Right lung (tissue), 5 donors: ENCODE measurements around the gene PTPN5. TPM values are rescaled to one million over a fixed set of nuclear protein-coding genes. Genes with fewer than 3 reads are reported as not detected.

Source experiments
- DNase-seq, 2 donors: peaks; one replicate each; pipeline ENCODE4 v3.0.0-alpha.2; 2013
- polyA plus RNA-seq, 5 donors: library from polyadenylated mRNA; unstranded; fragments of 120-200 nt; gene quantifications; one replicate each; pipeline versions ENCODE4 v1.2.1 to v1.2.3, GENCODE V29; 2013; ENCODE audit warnings: inconsistent platforms in 1 of 5, low replicate concordance in 1 of 5; ENCODE audit not compliant: insufficient read length in 5 of 5, insufficient read depth in 1 of 5

The PTPN5 gene
- polyA plus RNA-seq, 5 donors, result 0.79 to 1.3 (median 1.0) TPM

- DNase-seq, result no peak
Observed at GRCh38 chr11:18741783-18742182, 49.8 kb downstream of the PTPN5 start.

- no peak for DNase-seq
Observed at GRCh38 chr11:18739685-18740084, 51.9 kb downstream of the PTPN5 start.

DNA sequence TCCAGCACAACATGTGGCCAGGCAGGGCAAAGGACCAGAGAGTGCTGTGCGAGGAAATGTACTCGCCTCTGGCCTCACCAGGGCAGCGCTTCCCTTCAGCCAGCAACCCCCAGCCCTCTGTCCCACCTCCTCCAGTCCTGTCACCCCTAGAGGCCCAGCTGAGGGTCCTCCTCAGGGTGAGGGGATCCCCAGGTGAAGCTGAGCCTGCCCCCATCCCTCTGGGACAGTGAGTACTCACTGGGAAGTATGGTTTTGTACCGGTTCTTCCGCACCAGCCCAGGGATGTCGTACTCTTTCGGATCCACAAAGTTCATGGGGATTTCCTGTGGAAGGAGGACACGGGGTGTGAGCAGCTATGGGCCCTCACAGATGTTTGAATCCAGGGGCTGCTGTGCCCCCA, 54.0 kb downstream of the PTPN5 start:
- no peak for DNase-seq

DNA sequence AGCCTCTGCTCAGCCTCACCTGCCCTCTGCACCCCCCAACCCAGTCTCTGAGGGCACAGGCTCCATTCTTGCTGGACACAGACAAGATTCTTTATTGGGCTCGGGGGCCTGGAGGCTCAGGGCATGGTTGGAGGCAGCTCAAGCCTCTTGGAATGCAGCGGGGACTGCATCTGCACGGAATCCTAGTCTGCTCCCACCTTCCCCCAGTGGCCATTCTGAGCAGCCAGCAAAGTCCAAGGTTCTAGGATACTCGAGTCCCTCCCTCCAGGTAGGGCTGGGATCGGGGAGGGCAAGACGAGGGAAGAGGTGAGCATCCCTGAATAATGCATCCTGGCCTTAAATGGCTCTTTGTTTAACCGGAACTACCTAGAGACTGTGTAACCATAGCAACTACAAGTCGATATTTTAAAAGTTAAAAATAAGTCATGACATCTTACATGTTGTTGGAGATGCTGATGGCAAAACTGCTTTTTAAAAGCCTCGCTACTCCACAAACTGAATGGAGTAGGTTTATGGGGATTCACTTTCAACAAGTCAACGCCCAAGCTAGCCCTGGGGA, 54.9 kb downstream of the PTPN5 start:
- no peak for DNase-seq

DNA sequence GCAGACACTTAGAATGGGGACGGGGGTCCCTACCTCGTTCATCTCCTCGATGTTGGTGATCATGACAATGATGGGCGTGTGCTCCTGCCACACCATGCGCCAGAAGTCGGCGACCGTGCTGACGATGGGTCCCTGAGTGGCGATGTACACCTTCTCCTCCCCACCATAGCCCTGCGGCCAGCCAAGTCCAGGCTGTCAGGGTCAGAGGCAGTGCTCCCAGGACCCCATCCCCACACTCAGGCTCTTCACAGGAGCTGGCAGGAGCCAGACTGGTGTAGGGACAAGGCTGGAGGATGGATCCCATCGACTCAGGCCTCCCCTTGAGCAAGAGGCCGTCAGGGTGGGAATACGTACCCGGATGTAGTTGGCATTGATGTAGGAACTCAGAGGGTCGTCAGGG, 58.4 kb downstream of the PTPN5 start:
- no peak for DNase-seq

DNA sequence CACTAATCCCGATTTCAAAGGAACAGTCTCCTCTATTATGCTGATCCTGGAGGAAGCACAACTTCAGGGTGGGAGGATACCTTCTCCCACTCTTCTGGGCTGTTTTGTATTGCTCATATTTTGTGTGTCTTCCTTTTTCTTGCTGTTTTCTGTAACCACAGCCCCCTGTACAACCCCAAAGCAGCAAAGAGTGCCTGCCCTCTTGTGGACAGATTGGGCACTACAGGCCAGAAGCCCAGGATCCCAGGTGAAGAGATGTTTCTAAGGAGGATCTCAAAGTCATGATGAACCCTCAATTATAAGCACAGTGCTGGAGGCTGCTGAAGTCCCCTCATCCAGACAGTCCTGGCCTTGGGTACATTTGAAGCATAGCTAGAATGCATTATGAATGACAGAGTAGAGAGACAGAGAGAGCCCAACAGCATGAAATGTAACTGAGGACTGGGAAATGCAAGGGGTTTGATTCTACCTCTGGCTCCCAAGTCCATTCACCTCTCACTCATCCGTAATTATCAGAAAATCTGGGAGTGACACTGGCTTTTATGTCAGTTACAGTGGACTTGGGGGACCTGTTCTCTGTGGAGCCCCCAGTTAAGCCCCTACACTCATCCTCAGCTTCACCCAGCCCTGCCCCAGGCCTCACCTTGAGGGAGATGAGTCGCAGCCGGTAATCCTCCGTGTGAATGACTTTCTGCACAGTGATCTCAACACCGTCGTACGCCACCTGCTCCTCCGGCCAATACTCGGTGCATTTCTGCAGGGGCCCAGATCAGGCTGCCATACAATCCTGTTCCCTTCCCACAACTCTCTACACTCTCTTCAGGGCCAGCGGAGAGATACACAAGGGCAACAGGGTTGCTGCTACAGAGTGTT, 59.4 kb downstream of the PTPN5 start:
- peak in 1 of 2 donors; percentile 45 for DNase-seq

DNA sequence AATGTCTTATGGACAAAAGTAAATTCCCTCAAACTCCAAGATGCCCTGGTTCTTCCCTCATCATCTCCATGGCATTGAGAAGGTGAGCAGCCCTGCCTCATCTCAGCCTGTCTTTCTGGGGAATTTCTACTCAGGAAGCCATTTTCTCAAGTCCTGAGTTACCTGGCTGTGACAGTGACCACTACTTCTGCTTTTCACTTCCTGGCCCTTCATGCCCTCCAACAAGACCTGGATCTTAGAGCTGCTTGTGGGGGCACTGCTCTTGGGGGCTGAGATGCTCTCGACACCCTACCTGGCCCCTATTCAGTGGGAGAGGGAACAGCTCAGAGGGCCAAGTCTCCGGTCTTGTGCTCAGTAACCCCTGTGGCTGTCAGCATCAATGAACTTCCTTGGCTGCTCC, 60.2 kb downstream of the PTPN5 start:
- no peak for DNase-seq

- no peak for DNase-seq
Observed at GRCh38 chr11:18730020-18730419, 61.6 kb downstream of the PTPN5 start.

- DNase-seq, result no peak
Observed at GRCh38 chr11:18729426-18729825, 62.2 kb downstream of the PTPN5 start.

DNA sequence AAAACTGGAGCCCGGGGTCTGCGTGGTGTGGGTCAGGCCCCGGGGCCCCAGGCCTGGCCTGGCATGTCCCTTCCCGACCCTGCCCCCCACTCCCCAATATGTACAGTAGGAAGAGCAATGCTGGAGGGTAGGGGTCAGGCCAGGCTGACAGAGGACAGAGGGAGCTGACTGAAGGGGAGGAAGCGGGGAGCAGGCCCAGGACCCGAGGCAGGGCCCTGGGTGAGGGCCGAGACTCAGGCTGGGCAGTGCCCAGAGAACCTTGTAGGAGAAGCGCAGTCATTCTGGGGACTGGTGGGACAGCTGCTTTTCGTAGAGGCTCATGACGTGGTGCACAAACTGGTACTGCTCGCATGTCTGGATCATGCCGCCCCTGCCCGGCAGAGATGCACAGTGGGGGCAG, 62.9 kb downstream of the PTPN5 start:
- DNase-seq, result no peak

DNA sequence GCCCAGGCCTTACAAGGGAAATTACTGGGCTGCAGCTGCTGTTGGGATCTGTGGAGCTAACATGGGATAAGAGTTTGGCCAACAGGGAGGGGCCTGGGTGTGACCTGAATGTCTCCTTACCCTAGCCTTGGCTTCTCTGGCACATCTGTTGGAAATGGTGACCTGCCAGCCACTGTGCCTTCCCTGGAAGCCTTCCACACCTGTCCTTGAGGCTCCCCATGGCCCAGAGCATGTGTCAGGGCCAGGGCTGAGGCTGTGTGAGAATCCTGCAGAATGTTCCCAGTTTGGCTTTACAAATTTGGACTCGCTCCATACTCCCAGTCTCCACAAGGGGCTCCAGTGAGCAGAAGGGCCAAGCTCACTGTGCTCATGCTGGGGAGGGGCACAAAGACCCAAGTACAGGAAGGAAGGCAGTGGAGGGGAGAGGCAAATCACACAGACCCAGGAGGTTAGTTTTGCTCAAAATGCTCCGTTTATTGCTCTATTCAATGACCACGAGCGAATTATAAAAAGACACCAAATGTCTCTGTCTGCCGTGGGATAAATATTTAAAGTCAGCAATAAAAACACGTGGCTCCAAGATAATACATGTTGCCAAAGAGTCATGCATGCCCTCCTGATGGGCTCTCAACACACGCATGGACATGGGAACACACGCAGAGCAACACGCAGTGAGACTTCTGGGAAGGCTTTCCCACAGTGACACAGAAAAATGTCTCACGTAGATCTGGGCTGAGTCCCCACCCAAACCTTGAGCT, 63.9 kb downstream of the PTPN5 start:
- DNase-seq, result peak in 1 of 2 donors; percentile 31

- no peak for DNase-seq
Observed at GRCh38 chr11:18726040-18726439, 65.6 kb downstream of the PTPN5 start, which contains the start of gene IGSF22. Gene IGSF22, minus strand, starts transcription at chr11:18726188. Its CDS starts 1,952 bp downstream, at chr11:18724236.

DNA sequence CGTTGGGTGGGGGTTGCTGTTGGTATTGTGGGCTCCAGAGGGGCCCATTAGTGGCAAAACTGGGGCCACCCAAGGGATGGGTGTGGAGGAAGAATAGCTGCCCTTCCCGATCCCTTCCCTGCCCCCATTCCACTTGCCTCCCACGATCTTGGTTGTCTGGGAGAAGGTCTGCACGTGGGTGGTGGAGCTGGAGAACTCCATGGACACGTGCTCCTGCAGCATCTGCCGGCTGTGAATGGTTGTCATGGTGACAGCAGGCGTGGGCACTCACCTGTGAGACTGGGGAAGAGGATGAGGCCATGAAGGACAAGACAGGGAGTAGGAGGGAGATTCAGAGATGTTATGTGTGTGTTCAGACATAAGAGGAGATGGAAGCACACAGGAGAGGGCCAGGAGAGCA, 67.6 kb downstream of the PTPN5 start:
- no peak for DNase-seq

DNA sequence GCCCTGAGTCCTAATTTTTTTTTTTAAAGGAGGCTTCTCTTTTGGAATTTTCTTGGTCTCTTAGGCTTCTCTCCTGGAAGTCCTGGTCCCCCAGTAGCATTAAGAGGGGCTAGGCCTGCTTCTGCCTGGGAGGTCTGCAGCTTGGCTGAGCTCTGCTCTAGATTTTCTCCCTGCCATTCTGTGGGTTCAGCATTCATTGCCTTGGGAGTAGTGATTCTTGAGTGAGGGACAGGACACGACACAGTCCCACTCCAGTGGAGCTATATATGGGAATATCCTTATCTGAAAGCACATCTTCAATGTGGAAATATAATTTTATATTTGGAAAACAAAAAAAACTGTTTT, 69.3 kb downstream of the PTPN5 start:
- no peak for DNase-seq

DNA sequence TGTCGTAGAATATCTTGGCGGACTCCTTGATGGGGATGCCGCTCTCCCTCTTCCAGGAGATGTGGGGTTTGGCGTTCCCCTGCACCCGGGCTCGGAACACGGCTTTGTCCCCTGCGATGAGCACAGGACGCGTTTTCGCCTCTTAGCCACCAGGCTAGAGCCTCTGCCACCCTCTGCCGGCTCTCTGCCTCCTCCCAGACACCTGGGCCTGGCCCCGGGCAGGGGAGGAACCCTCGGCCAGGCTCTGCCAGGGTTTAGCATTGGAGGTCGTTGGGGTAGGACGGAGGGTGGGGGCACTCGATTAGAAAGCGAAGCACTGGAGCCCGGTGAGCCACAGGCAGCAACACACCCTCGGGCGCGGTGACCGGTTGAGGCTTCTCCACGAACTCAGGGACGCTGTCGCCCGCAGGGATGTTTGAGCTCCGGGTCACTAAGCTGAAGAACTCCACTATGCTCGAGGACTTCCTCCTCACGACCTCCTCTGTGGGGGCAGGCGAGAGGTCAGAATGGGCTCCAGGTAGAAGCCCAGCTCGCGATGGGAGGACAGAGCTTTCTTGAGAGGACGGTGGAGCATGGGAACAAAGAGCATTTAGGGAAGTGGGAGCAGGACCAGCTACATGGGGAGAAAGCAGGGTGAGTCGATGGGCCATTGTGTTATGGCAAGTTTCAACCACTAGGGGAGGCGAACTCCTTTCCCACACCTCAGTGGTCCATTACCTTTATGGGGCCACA, 69.9 kb downstream of the PTPN5 start:
- DNase-seq, result peak; percentile 49 to 52

DNA sequence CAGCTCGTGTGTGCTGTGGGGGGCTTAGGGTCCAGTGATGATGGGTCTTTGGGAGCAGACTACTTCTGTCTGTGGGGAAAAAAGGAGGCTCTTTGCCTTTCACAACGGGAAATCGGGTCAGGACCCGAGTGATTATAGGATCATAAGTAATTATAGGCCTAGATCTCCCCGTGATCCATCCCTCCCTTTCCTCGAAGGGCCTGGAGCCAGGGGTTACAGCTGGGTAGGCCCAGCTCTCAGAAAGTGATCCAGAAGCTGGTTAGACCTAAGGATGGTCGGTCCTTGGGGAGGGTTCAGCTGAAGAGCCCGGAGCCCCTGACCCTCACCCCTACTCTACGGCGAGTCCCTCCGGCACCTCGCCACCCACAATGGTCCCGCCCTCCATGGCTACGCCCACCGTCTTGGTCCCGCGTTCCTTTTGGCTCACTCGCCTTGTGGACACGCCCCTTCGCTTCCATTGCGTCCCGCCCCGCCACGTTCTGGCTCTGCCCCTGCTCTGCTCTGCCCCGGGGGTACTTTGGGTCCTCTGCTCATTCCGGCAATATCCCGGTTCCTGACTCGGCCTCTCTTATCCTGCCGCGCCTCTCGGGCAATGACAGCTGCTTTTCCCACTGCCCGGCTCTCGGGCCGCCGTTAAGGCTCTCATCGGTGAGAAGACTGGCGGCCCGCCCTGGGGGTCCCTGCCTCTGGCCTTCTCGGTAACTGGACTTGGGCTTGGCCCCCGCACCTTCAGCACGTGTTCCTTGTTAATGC, 70.6 kb downstream of the PTPN5 start:
- peak; percentile 81 to 86 for DNase-seq

DNA sequence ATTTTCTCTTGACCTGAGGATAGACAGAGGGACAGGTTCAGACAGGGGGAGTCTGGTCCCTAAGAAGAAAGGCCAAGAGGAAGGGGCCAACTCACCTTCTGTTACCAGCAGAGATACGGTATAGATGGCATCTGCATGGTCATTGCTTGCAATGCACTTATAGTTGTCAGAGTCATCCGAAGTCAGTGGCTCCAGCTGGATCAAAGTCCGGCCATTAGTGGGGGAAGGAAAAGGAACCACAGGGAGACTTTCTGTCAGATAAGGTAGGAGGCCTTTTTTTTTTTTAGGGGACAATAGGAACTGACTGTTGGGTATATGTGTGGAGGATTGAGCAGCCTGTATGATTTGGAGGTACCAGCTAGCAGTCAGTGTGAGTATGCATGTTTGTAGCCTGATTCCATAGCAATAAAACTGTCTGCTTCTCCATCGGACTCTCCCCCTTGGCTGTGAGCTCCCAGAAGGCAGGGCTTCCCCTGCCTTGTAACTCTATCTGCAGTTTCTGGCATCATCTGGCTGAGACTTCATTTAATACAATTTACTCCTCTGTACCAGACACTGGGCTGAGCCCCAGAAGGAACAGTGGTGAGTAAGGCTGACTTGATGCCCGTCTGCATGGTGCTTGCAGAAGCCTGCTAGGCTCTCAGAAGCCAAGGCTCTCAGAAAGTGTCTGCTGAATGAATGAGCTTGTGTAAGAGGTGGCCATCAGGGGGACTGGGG, 71.3 kb downstream of the PTPN5 start:
- DNase-seq, result peak in 1 of 2 donors; percentile 12

- DNase-seq, result no peak
Observed at GRCh38 chr11:18715476-18715875, 76.1 kb downstream of the PTPN5 start.

DNA sequence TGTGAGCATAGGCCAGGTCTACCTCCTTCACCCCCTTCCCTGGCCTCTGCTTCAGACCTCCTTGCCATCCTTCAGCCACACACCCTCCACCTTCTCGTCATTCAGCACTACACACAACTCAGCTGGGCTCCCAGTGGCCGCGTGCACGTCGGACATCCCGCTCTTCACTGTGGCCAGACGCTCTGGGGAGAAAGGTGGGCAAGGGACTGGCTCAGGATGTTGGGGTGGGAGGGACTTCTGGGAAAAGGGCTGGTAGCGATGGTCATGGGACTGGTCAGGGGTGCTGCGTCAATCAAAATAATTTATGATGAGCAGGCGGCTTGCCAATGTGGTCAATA, 77.2 kb downstream of the PTPN5 start:
- no peak for DNase-seq

DNA sequence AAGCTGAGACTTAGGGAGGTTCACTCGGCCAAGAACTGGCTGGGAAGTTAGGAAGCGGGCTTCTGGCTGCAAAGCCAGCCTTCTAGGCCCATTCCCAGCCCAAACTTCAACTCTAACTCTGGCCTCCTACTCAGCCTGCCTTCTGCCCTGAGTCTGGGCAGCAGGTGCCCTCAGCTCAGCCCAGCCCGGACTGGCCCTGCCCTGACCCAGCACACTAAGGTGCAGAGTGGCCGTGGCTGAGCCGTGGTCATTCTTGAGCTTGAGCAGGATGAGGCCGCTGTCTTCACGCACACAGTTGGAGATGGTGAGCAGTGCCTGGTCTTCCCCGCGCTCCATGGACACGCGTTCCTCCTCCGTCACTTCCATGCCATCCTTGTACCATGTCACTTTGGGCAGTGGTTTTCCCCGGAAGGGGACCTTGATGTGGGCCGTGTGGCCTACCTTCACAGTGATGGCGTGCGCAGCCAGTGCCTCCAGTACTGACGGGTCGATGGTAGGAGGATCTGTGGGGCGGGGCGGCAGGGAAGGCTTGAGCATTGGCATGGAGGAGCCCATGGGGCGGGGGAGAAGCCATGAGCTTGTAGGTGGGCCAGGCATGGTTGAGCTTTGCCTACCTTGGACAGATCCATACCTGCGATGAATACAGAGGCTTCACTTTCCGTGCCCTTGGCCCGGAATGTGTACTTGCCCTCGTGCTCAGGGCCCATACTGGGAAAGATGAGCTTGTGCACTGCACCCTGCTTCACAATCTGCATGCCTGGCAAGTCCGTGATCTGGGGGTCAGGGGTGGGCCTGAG, 77.8 kb downstream of the PTPN5 start:
- DNase-seq, result no peak
